Activated CD4-positive, alpha-beta T cell treated with anti-CD3 and anti-CD28 coated beads, Interleukin-2, Interleukin-4, amounts not matched to agents 100 ng/mL and 50 ng/mL, durations not matched to agents 16 hours and 8 hours (primary cell): Measurements from ENCODE around the gene SLC27A5.
A peak's percentile ranks its signal among the peaks of the same experiment; 100 is the strongest.
"Not testable (repeated sequence)": the region's sequence is repeated elsewhere in the genome, so short reads cannot be mapped to it uniquely, and the experiment has no call there.

Experiments
- DNase-seq: peaks from one replicate; pipeline ENCODE4 v3.0.0-alpha.2; 2020; ENCODE audit warnings: low spot score

The SLC27A5 gene

GRCh38 chr19:58550362-58551122 is 38.8 kb upstream of the SLC27A5 start:
- no peak for DNase-seq

GRCh38 chr19:58549664-58550361 is 38.0 kb upstream of the SLC27A5 start:
- no peak for DNase-seq

GRCh38 chr19:58548859-58549663 is 37.3 kb upstream of the SLC27A5 start:
- DNase-seq: no peak

- DNase-seq: no peak
These were observed 35.8 kb upstream of the SLC27A5 start for GRCh38 chr19:58547323-58548312.

- no peak for DNase-seq
These were observed 34.3 kb upstream of the SLC27A5 start for GRCh38 chr19:58546019-58546530.

- no peak for DNase-seq
These were observed 33.7 kb upstream of the SLC27A5 start for GRCh38 chr19:58545286-58546018.

GRCh38 chr19:58544591-58545285 is 32.9 kb upstream of the SLC27A5 start:
- DNase-seq: peak; percentile 61

GRCh38 chr19:58543826-58544590 is 32.2 kb upstream of the SLC27A5 start, which contains the start of gene TRIM28:
Gene TRIM28 (plus strand): TSS chr19:58544064. CDS start chr19:58544758, 694 bp downstream.
- peak; percentile 100 for DNase-seq

GRCh38 chr19:58542641-58543372 is 31.0 kb upstream of the SLC27A5 start:
- DNase-seq: not testable (repeated sequence)

GRCh38 chr19:58539169-58539559 is 27.4 kb upstream of the SLC27A5 start:
- DNase-seq: not testable (repeated sequence)

GRCh38 chr19:58538257-58539168 is 26.7 kb upstream of the SLC27A5 start:
- no peak for DNase-seq

GRCh38 chr19:58536852-58537798 is 25.3 kb upstream of the SLC27A5 start:
- no peak for DNase-seq

GRCh38 chr19:58535857-58536256 is 24.1 kb upstream of the SLC27A5 start:
- DNase-seq: no peak

- DNase-seq: no peak
These were observed 19.4 kb upstream of the SLC27A5 start for GRCh38 chr19:58531034-58531840.

- no peak for DNase-seq
These were observed 17.6 kb upstream of the SLC27A5 start for GRCh38 chr19:58529405-58529804.
